Nephron (organoid): ENCODE data around the gene SNRNP200.

Source experiments
- H3K27ac Mint-ChIP-seq, 3 experiments: 2 replicates each; pipeline ENCODE4 v1.8.0; 2020; ENCODE audit warnings: mixed read lengths in 3 of 3, mild to moderate bottlenecking in 2 of 3, moderate library complexity in 1 of 3
- H3K27me3 Mint-ChIP-seq: 2 replicates; pipeline ENCODE4 v1.8.0; 2021; ENCODE audit warnings: low read depth, mild to moderate bottlenecking, moderate library complexity, mixed read lengths
- H3K36me3 Mint-ChIP-seq: 2 replicates; pipeline ENCODE4 v1.8.0; 2020; ENCODE audit warnings: low read depth, mixed read lengths
- H3K4me1 Mint-ChIP-seq: 2 replicates; pipeline ENCODE4 v1.8.0; 2020; ENCODE audit warnings: mixed read lengths
- H3K4me3 Mint-ChIP-seq, 3 experiments: 2 replicates each; pipeline ENCODE4 v1.8.0; 2020; ENCODE audit warnings: mild to moderate bottlenecking in 3 of 3, mixed read lengths in 3 of 3, moderate library complexity in 2 of 3
- H3K9me3 Mint-ChIP-seq: 2 replicates; pipeline ENCODE4 v1.8.0; 2020; ENCODE audit warnings: mixed read lengths
- TF ChIP-seq, protein P1 (sequence below), 3 experiments: fragments of 200-600 bp; sonication (generic); IDR thresholded peaks; one replicate each; pipeline ENCODE4 v1.5.0; 2021; ENCODE audit warnings: antibody characterized with exemption in 3 of 3; ENCODE audit not compliant: unreplicated experiment in 3 of 3

SNRNP200 gene

DNA sequence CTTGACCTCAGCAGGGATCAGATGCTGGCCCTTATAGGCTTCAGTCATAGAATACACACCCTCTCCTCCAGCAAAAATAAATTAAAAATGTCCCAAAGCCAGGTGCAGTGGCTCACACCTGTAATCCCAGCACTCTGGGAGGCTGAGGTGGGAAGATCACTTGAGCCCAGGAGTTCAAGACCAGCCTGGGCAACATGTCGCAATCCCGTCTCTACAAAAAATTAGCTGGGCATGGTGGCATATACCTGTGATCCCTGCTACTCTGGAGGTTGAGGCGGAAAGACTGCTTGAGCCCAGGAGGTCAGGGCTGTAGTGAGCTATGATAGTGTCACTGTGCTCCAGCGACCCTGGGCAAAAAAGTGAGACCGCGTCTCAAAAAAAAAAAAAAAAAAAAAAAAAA is 24.5 kb upstream of the SNRNP200 start:
- H3K9me3 Mint-ChIP-seq: no peaks in the 10 kb centered on the region
- no peak overlapping the region for H3K4me3 Mint-ChIP-seq
- peaks cover 13% of the 10 kb centered on the region for H3K27me3 Mint-ChIP-seq
- H3K4me1 Mint-ChIP-seq: peaks cover 19% of the 10 kb centered on the region
- H3K27ac Mint-ChIP-seq: no peak overlapping the region
- H3K36me3 Mint-ChIP-seq: peaks cover 13% of the 10 kb centered on the region
- TF ChIP-seq, protein P1, sequence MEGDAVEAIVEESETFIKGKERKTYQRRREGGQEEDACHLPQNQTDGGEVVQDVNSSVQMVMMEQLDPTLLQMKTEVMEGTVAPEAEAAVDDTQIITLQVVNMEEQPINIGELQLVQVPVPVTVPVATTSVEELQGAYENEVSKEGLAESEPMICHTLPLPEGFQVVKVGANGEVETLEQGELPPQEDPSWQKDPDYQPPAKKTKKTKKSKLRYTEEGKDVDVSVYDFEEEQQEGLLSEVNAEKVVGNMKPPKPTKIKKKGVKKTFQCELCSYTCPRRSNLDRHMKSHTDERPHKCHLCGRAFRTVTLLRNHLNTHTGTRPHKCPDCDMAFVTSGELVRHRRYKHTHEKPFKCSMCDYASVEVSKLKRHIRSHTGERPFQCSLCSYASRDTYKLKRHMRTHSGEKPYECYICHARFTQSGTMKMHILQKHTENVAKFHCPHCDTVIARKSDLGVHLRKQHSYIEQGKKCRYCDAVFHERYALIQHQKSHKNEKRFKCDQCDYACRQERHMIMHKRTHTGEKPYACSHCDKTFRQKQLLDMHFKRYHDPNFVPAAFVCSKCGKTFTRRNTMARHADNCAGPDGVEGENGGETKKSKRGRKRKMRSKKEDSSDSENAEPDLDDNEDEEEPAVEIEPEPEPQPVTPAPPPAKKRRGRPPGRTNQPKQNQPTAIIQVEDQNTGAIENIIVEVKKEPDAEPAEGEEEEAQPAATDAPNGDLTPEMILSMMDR (IDR thresholded peaks at IDR 0.05; ENCODE audit: unreplicated experiment in 3 of 3): no peak

DNA sequence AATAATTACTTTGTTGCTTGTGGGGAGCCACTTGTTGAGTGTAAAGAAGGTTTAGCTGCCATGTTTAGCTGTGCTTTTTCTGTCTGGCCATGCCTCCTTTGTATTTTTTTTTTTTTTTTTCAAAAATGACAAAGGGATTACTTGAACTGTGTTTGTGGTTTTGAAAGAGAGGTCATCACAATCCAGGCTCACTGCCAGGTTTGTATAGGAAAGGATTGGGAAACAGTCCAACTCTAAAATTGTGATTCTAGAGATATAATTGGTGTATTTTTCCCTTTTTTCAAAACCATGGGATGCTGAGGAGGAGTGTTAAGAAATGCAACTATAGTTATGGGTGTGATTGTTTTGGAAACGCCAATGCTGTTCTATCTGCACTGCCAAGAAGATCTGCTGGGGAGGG is 24.1 kb upstream of the SNRNP200 start:
- H3K4me1 Mint-ChIP-seq: peaks cover 15% of the 10 kb centered on the region
- no peak overlapping the region for H3K4me3 Mint-ChIP-seq
- peaks cover 13% of the 10 kb centered on the region for H3K36me3 Mint-ChIP-seq
- no peaks in the 10 kb centered on the region for H3K9me3 Mint-ChIP-seq
- peak overlapping the region in 1 of 3 experiments; percentile 13 for H3K27ac Mint-ChIP-seq
- H3K27me3 Mint-ChIP-seq: peaks cover 17% of the 10 kb centered on the region
- TF ChIP-seq, protein P1 (IDR thresholded peaks at IDR 0.05; ENCODE audit: unreplicated experiment in 3 of 3): no peak

DNA sequence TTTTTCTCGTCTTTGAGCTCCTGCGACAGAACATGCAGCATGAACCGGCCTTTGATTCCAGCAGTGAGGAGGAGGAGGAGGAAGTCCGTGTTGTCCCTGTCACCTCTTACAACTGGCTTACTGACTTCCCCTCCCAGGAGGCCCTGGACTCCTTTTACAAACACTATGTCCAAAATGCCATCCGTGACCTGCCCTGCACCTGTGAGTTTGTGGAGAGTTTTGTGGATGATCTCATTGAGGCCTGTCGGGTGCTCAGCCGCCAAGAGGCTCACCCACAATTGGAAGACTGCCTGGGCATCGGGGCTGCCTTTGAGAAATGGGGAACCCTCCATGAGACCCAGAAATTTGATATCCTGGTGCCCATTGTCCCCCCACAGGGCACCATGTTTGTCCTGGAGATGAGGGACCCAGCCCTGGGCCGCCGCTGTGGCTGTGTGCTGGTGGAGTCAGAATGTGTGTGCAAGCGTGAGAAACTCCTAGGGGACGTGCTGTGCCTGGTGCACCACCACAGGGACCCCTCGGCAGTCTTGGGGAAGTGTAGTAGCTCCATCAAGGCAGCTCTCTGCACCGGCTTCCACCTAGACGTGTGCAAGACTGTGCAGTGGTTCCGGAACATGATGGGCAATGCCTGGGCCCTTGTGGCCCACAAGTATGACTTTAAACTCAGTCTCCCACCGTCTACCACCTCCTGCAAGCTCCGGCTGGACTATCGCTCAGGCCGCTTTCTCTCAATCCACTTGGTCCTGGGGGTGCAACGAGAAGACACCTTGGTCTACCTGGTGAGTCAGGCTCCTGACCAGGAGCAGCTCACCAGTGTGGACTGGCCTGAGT is 21.9 kb upstream of the SNRNP200 start:
- TF ChIP-seq, protein P1 (IDR thresholded peaks at IDR 0.05; ENCODE audit: unreplicated experiment in 3 of 3): no peak
- H3K27me3 Mint-ChIP-seq: peaks cover 36% of the 10 kb centered on the region
- peak overlapping the region; percentile 24 to 60 (median 52) for H3K4me3 Mint-ChIP-seq
- no peak overlapping the region for H3K27ac Mint-ChIP-seq
- H3K4me1 Mint-ChIP-seq: peaks cover 8% of the 10 kb centered on the region
- H3K9me3 Mint-ChIP-seq: no peaks in the 10 kb centered on the region
- H3K36me3 Mint-ChIP-seq: peaks cover 13% of the 10 kb centered on the region

DNA sequence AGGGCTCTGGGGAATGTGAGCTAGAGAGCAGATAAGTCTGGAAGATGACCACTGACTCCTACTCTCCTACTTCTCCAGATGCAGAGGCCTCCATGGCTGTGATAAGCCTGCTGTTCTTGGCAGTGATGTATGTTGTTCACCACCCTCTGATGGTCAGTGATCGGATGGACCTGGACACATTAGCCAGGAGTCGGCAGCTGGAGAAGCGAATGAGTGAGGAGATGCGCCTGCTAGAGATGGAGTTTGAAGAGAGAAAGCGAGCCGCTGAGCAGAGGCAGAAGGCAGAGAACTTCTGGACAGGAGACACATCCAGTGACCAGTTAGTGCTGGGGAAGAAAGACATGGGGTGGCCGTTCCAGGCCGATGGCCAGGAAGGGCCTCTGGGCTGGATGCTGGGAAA is 21.2 kb upstream of the SNRNP200 start:
- H3K4me3 Mint-ChIP-seq: peak overlapping the region; percentile 24 to 52 (median 29)
- peaks cover 42% of the 10 kb centered on the region for H3K27me3 Mint-ChIP-seq
- H3K36me3 Mint-ChIP-seq: peaks cover 13% of the 10 kb centered on the region
- H3K4me1 Mint-ChIP-seq: peaks cover 12% of the 10 kb centered on the region
- H3K27ac Mint-ChIP-seq: no peak overlapping the region
- no peaks in the 10 kb centered on the region for H3K9me3 Mint-ChIP-seq
- TF ChIP-seq, protein P1 (IDR thresholded peaks at IDR 0.05; ENCODE audit: unreplicated experiment in 3 of 3): no peak

DNA sequence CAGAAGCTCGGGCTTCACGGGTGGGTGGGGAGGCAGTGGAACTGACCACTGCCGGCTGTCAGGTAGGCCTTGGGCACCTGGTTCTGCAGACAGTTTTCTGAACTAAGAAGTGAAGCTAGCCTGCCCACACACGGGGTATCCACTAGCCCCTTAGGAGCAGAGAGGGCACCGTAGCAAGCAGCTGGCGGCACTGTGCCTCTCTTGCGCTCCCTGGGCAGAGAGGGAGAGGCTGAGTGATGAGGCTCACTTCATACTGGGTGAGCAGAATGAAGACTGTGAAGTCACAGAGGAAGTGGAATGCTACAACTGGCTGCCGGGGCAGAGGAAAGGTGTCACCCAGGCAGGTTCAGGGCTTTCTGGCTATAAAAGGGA is 20.5 kb upstream of the SNRNP200 start:
- H3K4me3 Mint-ChIP-seq: peak overlapping the region; percentile 83 to 86 (median 83)
- TF ChIP-seq, protein P1 (IDR thresholded peaks at IDR 0.05; ENCODE audit: unreplicated experiment in 3 of 3): no peak
- peaks cover 49% of the 10 kb centered on the region for H3K27me3 Mint-ChIP-seq
- peak overlapping the region in 1 of 3 experiments; percentile 66 for H3K27ac Mint-ChIP-seq
- H3K4me1 Mint-ChIP-seq: peaks cover 12% of the 10 kb centered on the region
- H3K9me3 Mint-ChIP-seq: no peaks in the 10 kb centered on the region
- H3K36me3 Mint-ChIP-seq: peaks cover 13% of the 10 kb centered on the region
